ENCODE data around the gene SLC27A2. TPM values are rescaled to one million over a fixed set of nuclear protein-coding genes. Genes with fewer than 3 reads are reported as not detected.

Gene SLC27A2
- total RNA-seq, 1 experiment from 2014 or later, result 1.1 TPM

- DNase-seq, result no peak
- H3K27me3 ChIP-seq (ENCODE audit: control insufficient read depth, insufficient read depth, low read length), result no peaks in the 10 kb centered on the region
- no peaks in the 10 kb centered on the region for H3K36me3 ChIP-seq (replicated peaks; ENCODE audit: control insufficient read depth, insufficient read depth, low read length)
- no peak overlapping the region for H3K4me3 ChIP-seq (ENCODE audit: insufficient read depth, low read depth, low read length)
Observed at GRCh38 chr15:50228866-50229265, 46.9 kb downstream of the SLC27A2 start.

GRCh38 chr15:50229336-50229735 lies 47.3 kb downstream of the SLC27A2 start:
- DNase-seq, result no peak
- H3K4me3 ChIP-seq (ENCODE audit: insufficient read depth, low read depth, low read length), result no peak overlapping the region
- H3K36me3 ChIP-seq (replicated peaks; ENCODE audit: control insufficient read depth, insufficient read depth, low read length), result no peaks in the 10 kb centered on the region
- H3K27me3 ChIP-seq (ENCODE audit: control insufficient read depth, insufficient read depth, low read length), result no peaks in the 10 kb centered on the region

GRCh38 chr15:50231761-50232160 lies 49.8 kb downstream of the SLC27A2 start:
- H3K4me3 ChIP-seq (ENCODE audit: insufficient read depth, low read depth, low read length), result no peak overlapping the region
- H3K27me3 ChIP-seq (ENCODE audit: control insufficient read depth, insufficient read depth, low read length), result no peaks in the 10 kb centered on the region

GRCh38 chr15:50232791-50233190 lies 50.8 kb downstream of the SLC27A2 start:
- H3K4me3 ChIP-seq (ENCODE audit: insufficient read depth, low read depth, low read length), result no peak overlapping the region
- no peaks in the 10 kb centered on the region for H3K27me3 ChIP-seq (ENCODE audit: control insufficient read depth, insufficient read depth, low read length)
- H3K36me3 ChIP-seq (replicated peaks; ENCODE audit: control insufficient read depth, insufficient read depth, low read length), result no peaks in the 10 kb centered on the region
- no peak for DNase-seq

More at GRCh38 chr15:50231761-50232160, 49.8 kb downstream of the SLC27A2 start:
- no peak for DNase-seq
- H3K36me3 ChIP-seq (replicated peaks; ENCODE audit: control insufficient read depth, insufficient read depth, low read length), result no peaks in the 10 kb centered on the region

DNA sequence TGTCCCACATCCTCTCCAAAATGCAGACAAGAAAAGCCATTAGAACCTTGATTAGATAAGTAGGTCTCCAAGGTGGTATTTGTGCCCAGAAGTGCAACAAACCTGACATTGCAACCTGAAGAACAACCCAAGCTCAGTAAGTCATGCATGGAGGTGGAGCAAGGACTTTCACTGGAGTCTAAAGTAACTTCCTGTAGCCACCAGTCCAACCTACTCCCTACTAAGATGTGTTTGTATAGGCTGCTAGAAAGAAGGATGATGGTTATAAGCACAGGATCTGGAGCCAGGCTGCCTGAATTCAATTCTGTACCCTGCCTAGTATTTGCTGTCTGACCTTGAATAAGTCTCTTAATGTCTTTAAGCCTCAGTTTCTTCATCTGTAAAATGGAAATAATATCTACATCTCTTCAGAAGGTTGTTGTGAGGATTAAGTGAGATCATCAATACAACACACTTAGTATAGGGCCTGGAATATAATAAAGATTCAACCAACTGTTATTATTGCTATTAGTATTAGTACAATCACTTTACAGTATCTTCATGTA lies 51.3 kb downstream of the SLC27A2 start:
- no peaks in the 10 kb centered on the region for H3K36me3 ChIP-seq (replicated peaks; ENCODE audit: control insufficient read depth, insufficient read depth, low read length)
- no peak for DNase-seq
- H3K27me3 ChIP-seq (ENCODE audit: control insufficient read depth, insufficient read depth, low read length), result no peaks in the 10 kb centered on the region
- no peak overlapping the region for H3K4me3 ChIP-seq (ENCODE audit: insufficient read depth, low read depth, low read length)

DNA sequence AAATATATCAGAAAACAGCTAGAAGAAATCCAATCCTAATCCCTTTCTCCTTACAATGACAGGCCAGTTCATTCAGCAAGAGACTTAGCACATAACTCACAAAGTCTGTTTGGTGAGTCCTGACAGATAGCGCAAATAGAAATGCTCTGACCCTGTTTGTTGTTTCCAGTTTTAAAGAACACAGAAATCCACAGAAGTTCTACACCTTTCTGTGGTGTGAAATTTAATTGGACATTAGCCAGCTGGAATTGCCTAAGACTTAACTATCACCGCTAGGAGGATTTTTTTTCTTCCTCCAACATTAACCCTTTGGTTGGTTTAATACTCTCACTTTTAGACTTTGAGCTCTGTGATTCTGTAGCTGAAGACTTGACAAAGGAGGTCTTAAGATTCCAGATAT lies 52.8 kb downstream of the SLC27A2 start:
- Histone ChIP-seq H3K36me3 (replicated peaks; ENCODE audit: control insufficient read depth, insufficient read depth, low read length) (no peaks in the 10 kb centered on the region), H3K27me3 (ENCODE audit: control insufficient read depth, insufficient read depth, low read length) (no peaks in the 10 kb centered on the region), H3K4me3 (ENCODE audit: insufficient read depth, low read depth, low read length) (no peak overlapping the region)
- no peak for DNase-seq

GRCh38 chr15:50235794-50236193 lies 53.8 kb downstream of the SLC27A2 start:
- no peak for DNase-seq
- Histone ChIP-seq H3K27me3 (ENCODE audit: control insufficient read depth, insufficient read depth, low read length) (no peaks in the 10 kb centered on the region), H3K4me3 (ENCODE audit: insufficient read depth, low read depth, low read length) (no peak overlapping the region), H3K36me3 (replicated peaks; ENCODE audit: control insufficient read depth, insufficient read depth, low read length) (no peaks in the 10 kb centered on the region)

- Histone ChIP-seq H3K27me3 (ENCODE audit: control insufficient read depth, insufficient read depth, low read length) (no peaks in the 10 kb centered on the region), H3K4me3 (ENCODE audit: insufficient read depth, low read depth, low read length) (no peak overlapping the region), H3K36me3 (replicated peaks; ENCODE audit: control insufficient read depth, insufficient read depth, low read length) (no peaks in the 10 kb centered on the region)
- no peak for DNase-seq
Observed at GRCh38 chr15:50236433-50236832, 54.4 kb downstream of the SLC27A2 start.

GRCh38 chr15:50238255-50238654 lies 56.3 kb downstream of the SLC27A2 start:
- DNase-seq, result no peak
- Histone ChIP-seq H3K27me3 (ENCODE audit: control insufficient read depth, insufficient read depth, low read length) (no peaks in the 10 kb centered on the region), H3K4me3 (ENCODE audit: insufficient read depth, low read depth, low read length) (no peak overlapping the region), H3K36me3 (replicated peaks; ENCODE audit: control insufficient read depth, insufficient read depth, low read length) (no peaks in the 10 kb centered on the region)

- DNase-seq, result no peak
- Histone ChIP-seq H3K4me3 (ENCODE audit: insufficient read depth, low read depth, low read length) (no peak overlapping the region), H3K36me3 (replicated peaks; ENCODE audit: control insufficient read depth, insufficient read depth, low read length) (no peaks in the 10 kb centered on the region), H3K27me3 (ENCODE audit: control insufficient read depth, insufficient read depth, low read length) (no peaks in the 10 kb centered on the region)
Observed at GRCh38 chr15:50241684-50242450, 59.9 kb downstream of the SLC27A2 start.

DNA sequence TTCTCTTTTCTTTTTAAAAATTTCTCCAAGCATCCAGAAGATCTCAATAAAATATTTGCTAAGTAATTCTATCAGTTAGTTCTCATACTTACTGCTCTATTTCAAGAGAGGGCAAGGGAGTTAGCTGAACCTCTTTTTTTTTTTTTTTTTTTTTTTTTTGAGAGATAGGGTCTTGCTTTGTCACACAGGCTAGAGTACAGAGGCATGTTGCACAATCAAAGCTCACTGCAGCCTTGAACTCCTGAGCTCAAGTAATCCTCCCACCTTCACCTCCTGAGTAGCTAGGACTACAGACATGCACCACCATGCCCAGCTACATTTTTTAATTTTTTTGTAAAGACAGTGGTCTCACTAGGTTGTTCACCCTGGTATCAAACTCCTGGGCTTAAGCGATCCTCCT lies 62.2 kb downstream of the SLC27A2 start:
- no peak overlapping the region for H3K4me3 ChIP-seq (ENCODE audit: insufficient read depth, low read depth, low read length)
- no peaks in the 10 kb centered on the region for H3K27me3 ChIP-seq (ENCODE audit: control insufficient read depth, insufficient read depth, low read length)
- DNase-seq, result no peak
- H3K36me3 ChIP-seq (replicated peaks; ENCODE audit: control insufficient read depth, insufficient read depth, low read length), result no peaks in the 10 kb centered on the region

- Histone ChIP-seq H3K27me3 (ENCODE audit: control insufficient read depth, insufficient read depth, low read length) (no peaks in the 10 kb centered on the region), H3K36me3 (replicated peaks; ENCODE audit: control insufficient read depth, insufficient read depth, low read length) (no peaks in the 10 kb centered on the region), H3K4me3 (ENCODE audit: insufficient read depth, low read depth, low read length) (no peak overlapping the region)
- DNase-seq, result no peak
Observed at GRCh38 chr15:50244959-50245624, 63.1 kb downstream of the SLC27A2 start.

- no peaks in the 10 kb centered on the region for H3K27me3 ChIP-seq (ENCODE audit: control insufficient read depth, insufficient read depth, low read length)
- no peaks in the 10 kb centered on the region for H3K36me3 ChIP-seq (replicated peaks; ENCODE audit: control insufficient read depth, insufficient read depth, low read length)
- DNase-seq, result no peak
- no peak overlapping the region for H3K4me3 ChIP-seq (ENCODE audit: insufficient read depth, low read depth, low read length)
Observed at GRCh38 chr15:50246631-50247030, 64.6 kb downstream of the SLC27A2 start.

DNA sequence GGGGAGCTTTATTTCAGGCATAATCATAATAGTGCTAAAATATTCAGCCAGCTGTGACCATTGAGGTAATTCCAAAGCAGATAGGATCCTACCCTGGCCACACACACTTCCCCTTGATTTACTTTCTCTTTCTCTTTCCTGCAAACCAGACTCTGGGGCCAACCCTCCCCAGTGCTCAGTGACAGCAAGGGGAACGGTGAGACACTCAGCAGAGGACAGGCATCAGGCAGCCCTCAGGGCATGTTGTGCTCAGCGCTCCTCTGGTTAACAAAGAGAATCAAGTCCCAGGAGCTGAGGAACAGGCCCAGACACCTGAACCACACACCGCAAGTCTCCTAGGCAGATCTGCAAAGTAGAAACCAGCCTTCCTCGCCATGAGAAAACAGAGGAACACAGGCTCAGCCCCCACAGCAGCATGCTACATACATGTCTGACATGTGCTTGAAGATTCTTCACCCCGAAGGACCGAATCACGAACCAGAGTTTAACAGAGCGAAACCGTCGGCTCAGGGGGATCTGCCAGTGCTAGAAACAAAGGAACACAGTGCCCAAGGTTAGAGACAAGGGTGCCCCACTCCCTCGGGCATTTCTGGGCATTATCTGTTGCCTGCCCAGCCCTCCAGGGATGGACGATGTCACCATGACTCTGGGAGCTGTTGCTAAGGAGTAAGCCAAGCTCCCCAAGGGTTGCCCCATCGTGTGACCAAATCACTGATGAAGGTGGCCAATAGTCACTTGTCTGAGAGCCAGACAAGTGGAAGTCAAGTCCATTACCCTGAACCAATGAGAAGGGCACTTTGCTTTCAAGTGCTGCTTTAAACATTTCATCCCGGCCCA lies 66.0 kb downstream of the SLC27A2 start:
- no peaks in the 10 kb centered on the region for H3K36me3 ChIP-seq (replicated peaks; ENCODE audit: control insufficient read depth, insufficient read depth, low read length)
- no peaks in the 10 kb centered on the region for H3K27me3 ChIP-seq (ENCODE audit: control insufficient read depth, insufficient read depth, low read length)
- H3K4me3 ChIP-seq (ENCODE audit: insufficient read depth, low read depth, low read length), result no peak overlapping the region
- DNase-seq, result no peak

Data from H7 (cell line).